Stimulated activated CD4-positive, alpha-beta T cell treated with anti-CD3 and anti-CD28 coated beads, Interleukin-4, amount 100 ng/mL, for 4 hours (primary cell): ENCODE results near the gene AUH.
"Not testable (repeated sequence)": the region's sequence is repeated elsewhere in the genome, so short reads cannot be mapped to it uniquely, and the experiment has no call there.

Experiments
- DNase-seq, 2 experiments: peaks; one replicate each; pipeline ENCODE4 v3.0.0-alpha.2; 2020

The AUH gene

GRCh38 chr9:91361291-91362050 lies at the start of gene AUH:
Gene AUH, minus strand, starts transcription at chr9:91361918. Its CDS starts 29 bp downstream, at chr9:91361889.
- peak; percentile 82 to 88 for DNase-seq

GRCh38 chr9:91411096-91411771 lies 49.5 kb upstream of the AUH start:
- no peak for DNase-seq

GRCh38 chr9:91410161-91410560 lies 48.4 kb upstream of the AUH start:
- DNase-seq, result no peak

- no peak for DNase-seq
Observed at GRCh38 chr9:91408475-91408874, 46.8 kb upstream of the AUH start.

- no peak for DNase-seq
Observed at GRCh38 chr9:91407580-91408318, 46.0 kb upstream of the AUH start.

GRCh38 chr9:91405343-91406077 lies 43.8 kb upstream of the AUH start:
- no peak for DNase-seq

GRCh38 chr9:91403665-91404543 lies 42.2 kb upstream of the AUH start:
- no peak for DNase-seq

GRCh38 chr9:91398926-91399325 lies 37.2 kb upstream of the AUH start:
- no peak for DNase-seq

- no peak for DNase-seq
Observed at GRCh38 chr9:91395553-91396471, 34.1 kb upstream of the AUH start.

- DNase-seq, result no peak
Observed at GRCh38 chr9:91395106-91395552, 33.4 kb upstream of the AUH start.

- no peak for DNase-seq
Observed at GRCh38 chr9:91393826-91394225, 32.1 kb upstream of the AUH start.

- no peak for DNase-seq
Observed at GRCh38 chr9:91392435-91392834, 30.7 kb upstream of the AUH start.

GRCh38 chr9:91391818-91392217 lies 30.1 kb upstream of the AUH start:
- DNase-seq, result no peak

GRCh38 chr9:91391412-91391811 lies 29.7 kb upstream of the AUH start:
- DNase-seq, result no peak

GRCh38 chr9:91389686-91390085 lies 28.0 kb upstream of the AUH start:
- not testable (repeated sequence) for DNase-seq

- no peak for DNase-seq
Observed at GRCh38 chr9:91386765-91387164, 25.0 kb upstream of the AUH start.

GRCh38 chr9:91384954-91385353 lies 23.2 kb upstream of the AUH start:
- no peak for DNase-seq

- DNase-seq, result no peak
Observed at GRCh38 chr9:91383577-91383976, 21.9 kb upstream of the AUH start.

- DNase-seq, result no peak
Observed at GRCh38 chr9:91382298-91382697, 20.6 kb upstream of the AUH start.

GRCh38 chr9:91379426-91379825 lies 17.7 kb upstream of the AUH start:
- no peak for DNase-seq

GRCh38 chr9:91378695-91379127 lies 17.0 kb upstream of the AUH start:
- DNase-seq, result no peak
